Effector memory CD4-positive, alpha-beta T cell (primary cell): ENCODE measurements around the gene RNF212.
"Not testable (repeated sequence)": the region's sequence is repeated elsewhere in the genome, so short reads cannot be mapped to it uniquely, and the experiment has no call there.

ENCODE experiments used
- DNase-seq, 3 donors: peaks; one replicate each; pipeline ENCODE4 v3.0.0-alpha.2; 2020
- H3K27ac ChIP-seq: 2 replicates; pipeline ENCODE4 v1.7.0; 2013; ENCODE audit warnings: mild to moderate bottlenecking, low read length, moderate library complexity; ENCODE audit not compliant: insufficient read depth, poor library complexity, severe bottlenecking
- H3K27me3 ChIP-seq: replicated peaks from 2 replicates; pipeline ENCODE4 v1.7.0; 2013; ENCODE audit warnings: mild to moderate bottlenecking, low read length; ENCODE audit not compliant: insufficient read depth, control insufficient read depth, poor library complexity, severe bottlenecking
- H3K36me3 ChIP-seq: 2 replicates; pipeline ENCODE4 v1.7.0; 2013; ENCODE audit warnings: mild to moderate bottlenecking, low read length, moderate library complexity; ENCODE audit not compliant: control insufficient read depth, insufficient read depth
- H3K4me1 ChIP-seq: 2 replicates; pipeline ENCODE4 v1.7.0; 2013; ENCODE audit warnings: low read length, mild to moderate bottlenecking; ENCODE audit not compliant: control insufficient read depth, insufficient read depth, poor library complexity, severe bottlenecking
- H3K4me3 ChIP-seq: 2 replicates; pipeline ENCODE4 v1.7.0; 2013; ENCODE audit warnings: low read length, low read depth, mild to moderate bottlenecking; ENCODE audit not compliant: insufficient read depth, poor library complexity, severe bottlenecking
- H3K9me3 ChIP-seq: 2 replicates; pipeline ENCODE4 v1.7.0; 2013; ENCODE audit warnings: mild to moderate bottlenecking, low read length, moderate library complexity; ENCODE audit not compliant: control insufficient read depth

Gene RNF212

DNA sequence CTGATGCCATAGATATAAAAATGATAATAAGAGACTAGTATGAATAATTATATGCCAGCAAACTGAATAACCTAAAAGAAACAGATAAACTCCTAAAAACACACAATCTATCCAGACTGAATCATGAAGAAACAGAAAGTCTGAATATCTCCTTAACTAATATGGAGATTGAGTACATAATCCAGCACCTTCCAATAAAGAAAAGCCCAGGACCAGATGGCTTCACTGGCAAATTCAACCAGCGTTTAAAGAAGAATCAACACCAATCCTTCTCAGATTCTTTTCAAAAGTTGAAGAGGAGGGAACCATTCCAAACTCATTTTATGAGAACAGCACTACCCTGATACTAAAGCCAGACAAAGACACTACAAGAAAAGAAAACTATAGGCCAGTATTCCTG lies 26.5 kb upstream of the RNF212 start:
- H3K27me3 ChIP-seq: no peaks in the 10 kb centered on the region
- peaks cover 2% of the 10 kb centered on the region for H3K4me1 ChIP-seq
- H3K36me3 ChIP-seq: no peaks in the 10 kb centered on the region
- H3K9me3 ChIP-seq: no peaks in the 10 kb centered on the region
- H3K4me3 ChIP-seq: no peak overlapping the region
- no peak overlapping the region for H3K27ac ChIP-seq
- DNase-seq: no peak

DNA sequence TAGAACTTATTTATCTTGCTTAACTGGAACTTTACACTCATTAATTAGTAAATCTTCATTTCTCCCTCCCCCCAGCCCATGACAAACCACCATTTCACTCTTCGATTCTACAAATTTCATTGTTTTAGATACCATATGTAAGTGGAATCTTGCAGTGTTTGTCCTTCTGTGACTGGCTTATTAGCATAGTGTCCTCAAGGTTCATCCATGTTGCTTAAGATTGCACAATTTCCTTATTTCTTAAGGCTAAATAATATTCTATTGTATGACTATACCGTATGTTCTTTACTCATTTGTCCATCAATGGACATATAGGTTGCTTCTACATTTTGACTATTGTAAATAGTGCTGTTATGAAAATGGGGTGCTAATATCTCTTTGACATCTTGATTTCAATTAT lies 24.5 kb upstream of the RNF212 start:
- Histone ChIP-seq H3K9me3 (no peaks in the 10 kb centered on the region), H3K27ac (no peak overlapping the region), H3K4me3 (peak overlapping the region; percentile 21), H3K36me3 (no peaks in the 10 kb centered on the region), H3K27me3 (no peaks in the 10 kb centered on the region), H3K4me1 (peaks cover 2% of the 10 kb centered on the region)
- no peak for DNase-seq

DNA sequence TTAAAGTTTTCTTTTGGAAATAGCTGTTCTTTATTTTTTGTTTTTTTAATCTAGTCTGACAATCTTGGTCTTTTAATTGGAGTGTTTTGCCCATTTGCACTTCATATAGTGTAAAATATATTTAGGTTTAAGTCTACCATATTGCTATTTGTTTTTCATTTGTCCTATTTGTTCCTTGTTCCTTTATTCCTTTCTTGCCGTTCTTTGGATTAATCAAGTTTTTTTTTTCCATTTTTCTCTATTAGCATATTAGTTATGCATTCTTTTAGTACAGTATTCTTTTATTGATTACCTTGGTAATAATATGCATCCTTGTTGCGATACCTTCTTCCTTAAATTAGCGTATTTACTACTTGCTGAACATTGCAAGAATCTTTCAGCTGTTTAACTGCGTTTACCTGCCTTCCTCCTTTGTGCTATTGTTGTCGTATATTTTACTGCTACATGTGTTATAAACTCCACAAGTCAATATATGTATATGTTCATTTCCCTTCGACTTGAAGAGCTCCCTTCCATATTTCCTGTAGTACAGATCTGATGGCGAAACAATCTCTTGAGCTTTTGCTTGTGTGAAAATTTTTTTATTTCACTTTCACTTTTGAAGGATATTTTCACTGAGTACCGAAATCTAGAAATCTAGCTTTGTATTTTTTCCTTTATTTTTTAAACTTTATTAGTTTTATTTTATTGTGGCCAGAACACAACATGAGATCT lies 23.9 kb upstream of the RNF212 start:
- H3K4me1 ChIP-seq: peaks cover 2% of the 10 kb centered on the region
- peak overlapping the region; percentile 21 for H3K4me3 ChIP-seq
- no peak overlapping the region for H3K27ac ChIP-seq
- no peaks in the 10 kb centered on the region for H3K9me3 ChIP-seq
- H3K27me3 ChIP-seq: no peaks in the 10 kb centered on the region
- H3K36me3 ChIP-seq: no peaks in the 10 kb centered on the region
- DNase-seq: no peak

DNA sequence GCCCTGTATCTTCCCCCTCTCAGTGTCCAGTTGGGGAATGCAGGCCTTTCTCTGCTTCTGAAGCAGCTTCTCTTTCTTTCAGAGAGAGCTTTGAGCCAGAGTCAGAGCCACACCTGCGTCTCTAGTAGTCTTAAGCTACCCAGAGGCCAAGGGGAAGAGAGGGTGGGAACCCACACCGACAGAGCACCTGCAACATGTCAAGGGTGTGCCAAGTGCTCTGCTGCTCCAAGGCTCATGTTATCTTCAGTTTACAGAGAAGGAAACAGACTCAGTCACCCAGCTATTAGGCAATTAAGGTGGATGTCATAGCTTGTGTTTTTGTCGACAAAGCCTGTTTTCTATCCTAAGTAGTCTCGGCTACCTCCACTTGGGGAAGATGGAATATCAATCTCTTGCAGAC lies 22.7 kb upstream of the RNF212 start:
- H3K36me3 ChIP-seq: no peaks in the 10 kb centered on the region
- no peak for DNase-seq
- H3K4me3 ChIP-seq: no peak overlapping the region
- H3K27ac ChIP-seq: no peak overlapping the region
- no peaks in the 10 kb centered on the region for H3K9me3 ChIP-seq
- H3K4me1 ChIP-seq: peaks cover 2% of the 10 kb centered on the region
- H3K27me3 ChIP-seq: no peaks in the 10 kb centered on the region

DNA sequence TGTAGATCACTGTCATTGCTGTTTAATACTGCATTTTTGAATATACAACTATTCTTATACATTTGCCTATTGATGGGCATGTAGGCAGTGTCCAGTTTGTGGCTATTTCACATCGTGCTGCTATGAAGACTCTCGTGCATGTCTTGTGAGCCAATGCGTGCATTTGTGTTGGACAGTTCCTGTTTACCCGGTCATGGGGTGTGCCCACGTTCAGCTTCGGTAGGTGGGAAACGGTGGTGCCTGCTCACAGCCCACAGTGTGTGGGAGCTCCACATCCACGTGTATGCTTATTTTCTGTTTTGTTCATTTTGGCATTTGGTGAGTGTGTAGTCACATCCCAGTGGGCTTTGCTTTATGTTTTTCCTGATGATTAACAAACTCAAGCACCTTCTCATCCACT lies 19.7 kb upstream of the RNF212 start:
- no peak for DNase-seq
- no peaks in the 10 kb centered on the region for H3K27me3 ChIP-seq
- H3K27ac ChIP-seq: no peak overlapping the region

DNA sequence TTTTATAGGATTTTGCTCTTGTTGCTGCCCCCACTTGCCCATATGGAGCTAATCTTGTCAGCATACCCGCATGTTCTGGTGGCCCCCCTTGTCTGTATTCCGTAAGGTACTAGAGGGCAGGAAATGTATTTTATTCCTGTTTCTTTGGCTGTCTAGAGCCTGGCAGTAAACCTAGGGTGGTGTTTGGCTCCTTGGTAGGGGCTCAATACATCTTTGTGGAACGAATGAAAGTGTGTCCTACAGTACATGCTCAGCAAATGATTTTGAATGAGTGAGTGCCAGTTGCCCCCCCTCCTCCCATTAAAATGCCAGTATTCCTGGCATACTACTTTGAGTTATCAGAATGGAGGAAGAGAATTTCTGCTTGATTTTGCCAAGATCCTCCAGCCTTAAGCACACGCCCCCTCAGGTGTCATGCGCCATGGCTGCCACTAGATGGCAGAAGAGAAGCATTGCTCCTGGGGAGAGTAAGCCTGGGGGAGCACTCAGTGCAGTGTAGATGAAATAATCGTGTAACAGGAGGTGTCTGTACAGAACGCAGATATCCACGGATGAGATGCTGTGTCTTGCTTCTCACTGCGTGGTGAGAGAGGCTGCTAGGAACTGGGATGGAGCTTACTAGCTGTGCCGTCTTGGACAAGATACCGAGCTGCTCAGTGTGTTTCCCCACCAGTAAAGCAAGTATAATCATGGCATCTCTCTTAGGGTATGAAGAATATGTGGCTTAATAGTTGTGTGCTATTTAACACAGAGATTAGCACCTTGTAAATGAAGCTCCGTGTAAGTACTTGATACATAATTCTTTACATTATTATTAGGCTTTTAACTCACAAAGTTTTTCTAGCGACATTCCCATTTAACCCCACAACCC lies 17.2 kb upstream of the RNF212 start:
- peak; percentile 48 to 66 (median 57) for DNase-seq
- Histone ChIP-seq H3K27me3 (no peaks in the 10 kb centered on the region), H3K9me3 (no peaks in the 10 kb centered on the region), H3K36me3 (no peaks in the 10 kb centered on the region), H3K4me3 (no peak overlapping the region), H3K27ac (no peak overlapping the region), H3K4me1 (no peaks in the 10 kb centered on the region)

More for the DNA sequence above, 19.7 kb upstream of the RNF212 start:
- no peaks in the 10 kb centered on the region for H3K9me3 ChIP-seq
- no peak overlapping the region for H3K4me3 ChIP-seq
- peaks cover 2% of the 10 kb centered on the region for H3K4me1 ChIP-seq
- H3K36me3 ChIP-seq: no peaks in the 10 kb centered on the region

DNA sequence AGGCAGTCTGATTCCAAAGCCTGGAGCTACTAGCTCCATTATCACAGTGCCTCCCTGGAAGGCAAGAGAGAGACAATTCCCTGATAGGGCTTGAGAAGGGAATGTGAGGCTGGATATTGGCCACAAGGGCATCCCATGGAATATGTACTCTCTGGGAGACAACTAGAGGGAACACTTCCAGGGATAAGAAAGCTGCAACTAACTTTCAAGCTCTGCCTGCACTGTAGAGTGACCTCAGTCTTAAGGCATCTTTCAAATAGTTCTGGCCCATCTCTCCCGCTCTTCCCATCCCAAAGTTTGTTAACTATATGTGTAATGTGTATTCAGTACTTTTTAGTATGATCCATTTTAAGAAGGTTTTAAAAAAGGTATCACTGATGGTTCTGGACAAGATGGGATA lies 13.1 kb upstream of the RNF212 start:
- Histone ChIP-seq H3K27ac (no peak overlapping the region), H3K27me3 (no peaks in the 10 kb centered on the region), H3K4me1 (no peaks in the 10 kb centered on the region), H3K4me3 (no peak overlapping the region), H3K9me3 (no peaks in the 10 kb centered on the region), H3K36me3 (no peaks in the 10 kb centered on the region)
- DNase-seq: no peak

DNA sequence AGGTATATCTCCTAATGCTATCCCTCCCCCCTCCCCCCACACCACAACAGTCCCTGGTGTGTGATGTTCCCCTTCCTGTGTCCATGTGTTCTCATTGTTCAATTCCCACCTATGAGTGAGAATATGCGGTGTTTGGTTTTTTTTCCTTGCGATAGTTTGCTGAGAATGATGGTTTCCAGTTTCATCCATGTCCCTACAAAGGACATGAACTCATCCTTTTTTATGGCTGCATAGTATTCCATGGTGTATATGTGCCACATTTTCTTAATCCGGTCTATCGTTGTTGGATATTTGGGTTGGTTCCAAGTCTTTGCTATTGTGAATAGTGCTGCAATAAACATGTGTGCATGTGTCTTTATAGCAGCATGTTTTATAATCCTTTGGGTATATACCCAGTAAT lies 12.1 kb upstream of the RNF212 start:
- not testable (repeated sequence) for H3K9me3 ChIP-seq, H3K4me3 ChIP-seq, H3K36me3 ChIP-seq, DNase-seq, H3K27ac ChIP-seq, H3K27me3 ChIP-seq, H3K4me1 ChIP-seq

DNA sequence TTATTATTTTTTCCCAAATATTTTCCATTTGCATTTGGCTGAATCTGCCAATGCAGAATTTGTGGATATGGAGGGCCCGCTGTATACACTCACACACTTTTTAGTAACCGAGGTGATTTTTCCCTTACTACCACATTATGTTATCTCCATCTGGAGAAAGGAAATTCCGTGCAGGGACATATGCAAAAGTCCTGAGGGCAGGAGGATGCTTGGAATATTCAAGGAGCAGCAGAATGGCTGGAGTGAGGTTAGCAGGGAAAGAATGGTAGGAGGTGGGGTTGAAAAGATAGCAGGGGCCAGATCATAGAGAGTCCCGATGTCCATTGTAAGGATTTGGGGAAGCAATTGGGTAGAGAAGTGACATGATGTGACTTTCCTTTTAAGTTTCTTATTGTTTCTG lies 11.5 kb upstream of the RNF212 start:
- H3K4me3 ChIP-seq: no peak overlapping the region
- H3K36me3 ChIP-seq: no peaks in the 10 kb centered on the region
- H3K27ac ChIP-seq: no peak overlapping the region
- no peak for DNase-seq
- no peaks in the 10 kb centered on the region for H3K9me3 ChIP-seq
- H3K4me1 ChIP-seq: no peaks in the 10 kb centered on the region
- no peaks in the 10 kb centered on the region for H3K27me3 ChIP-seq

DNA sequence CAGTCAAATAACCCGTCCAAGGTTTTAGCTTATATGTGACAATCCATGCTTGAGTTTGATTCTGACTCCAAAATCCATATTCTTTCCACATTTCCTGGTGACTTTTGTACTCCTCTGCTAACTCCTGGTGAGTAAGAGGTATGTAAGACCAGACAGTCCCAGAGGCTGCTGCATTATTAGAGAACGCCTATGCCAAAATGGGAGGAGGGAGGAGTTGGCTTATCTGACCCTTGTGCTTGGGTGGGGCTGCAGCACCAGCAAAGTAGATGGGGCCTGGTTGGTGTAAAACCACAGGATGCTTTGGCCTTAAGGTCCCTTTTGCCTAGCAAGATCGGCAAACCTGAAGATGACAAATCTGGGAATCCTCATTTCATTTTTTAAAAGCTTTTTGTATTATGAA lies 9.1 kb upstream of the RNF212 start:
- Histone ChIP-seq H3K27ac (no peak overlapping the region), H3K4me3 (no peak overlapping the region), H3K9me3 (no peaks in the 10 kb centered on the region), H3K27me3 (no peaks in the 10 kb centered on the region), H3K4me1 (no peaks in the 10 kb centered on the region), H3K36me3 (no peaks in the 10 kb centered on the region)
- DNase-seq: no peak
